Neural crest cell (in vitro differentiated cells): Measurements from ENCODE around the gene G6PC3. TPM values are rescaled to one million over a fixed set of nuclear protein-coding genes. Genes with fewer than 3 reads are reported as not detected.

Source experiments
- DNase-seq: peaks from one replicate; pipeline ENCODE4 v3.0.0; 2021; ENCODE audit warnings: low read depth, mixed read lengths, low spot score
- H3K27ac Mint-ChIP-seq: one replicate; pipeline ENCODE4 v1.8.0; 2021; ENCODE audit warnings: mild to moderate bottlenecking, mixed read lengths; ENCODE audit not compliant: unreplicated experiment
- H3K27me3 Mint-ChIP-seq: 2 replicates; pipeline ENCODE4 v1.8.0; 2021; ENCODE audit warnings: low read depth, mild to moderate bottlenecking, mixed read lengths
- H3K36me3 Mint-ChIP-seq: 2 replicates; pipeline ENCODE4 v1.8.0; 2021; ENCODE audit warnings: low read depth, mild to moderate bottlenecking, mixed read lengths
- H3K4me1 Mint-ChIP-seq: 2 replicates; pipeline ENCODE4 v1.8.0; 2021; ENCODE audit warnings: mixed read lengths
- H3K4me3 Mint-ChIP-seq: one replicate; pipeline ENCODE4 v1.8.0; 2021; ENCODE audit warnings: mild to moderate bottlenecking, mixed read lengths
- H3K9me3 Mint-ChIP-seq: 2 replicates; pipeline ENCODE4 v1.8.0; 2021; ENCODE audit warnings: mixed read lengths
- total RNA-seq: library from RNA; stranded (reverse); gene quantifications from 2 replicates; pipeline ENCODE4 v1.2.1, GENCODE V29; 2021
- TF ChIP-seq, protein P1 (sequence below): fragments of 200-600 bp; sonication (generic); conservative IDR thresholded peaks from 2 replicates; pipeline ENCODE4 v1.5.0; 2021; ENCODE audit warnings: antibody characterized with exemption, mild to moderate bottlenecking

The G6PC3 gene
- total RNA-seq, 1 donor from 2014 or later = 81.1 TPM

DNA sequence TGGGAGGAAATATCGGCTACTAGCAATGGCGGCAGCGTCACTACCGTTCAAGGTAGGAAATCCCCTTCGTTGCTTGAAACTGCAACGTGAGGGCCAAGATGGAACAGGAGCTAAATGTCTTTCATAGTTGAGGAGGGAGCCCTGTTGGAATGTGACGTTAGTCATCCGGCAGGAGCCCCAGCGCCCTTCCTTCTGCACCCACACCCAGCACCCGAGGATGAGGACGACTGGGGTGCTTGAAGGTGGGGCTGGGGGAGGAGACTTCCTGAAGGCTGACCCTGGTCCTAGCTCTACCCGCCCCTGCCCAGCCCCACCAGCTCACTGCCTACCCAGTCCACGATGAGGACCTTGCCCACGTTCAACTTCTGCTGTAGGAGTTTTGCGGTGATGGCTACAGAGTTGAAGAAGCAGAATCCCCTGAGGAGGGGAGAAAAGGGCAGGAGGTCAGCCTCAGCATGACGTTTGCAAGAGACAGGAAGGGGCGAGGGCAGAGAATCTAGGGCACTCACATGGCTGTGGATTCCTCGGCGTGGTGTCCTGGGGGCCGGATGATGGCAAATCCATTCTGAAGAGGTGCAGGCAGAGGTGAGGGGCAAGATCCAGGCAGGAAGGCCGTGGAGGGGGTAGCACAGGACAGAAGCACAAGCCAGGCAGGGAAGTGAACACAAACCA lies 11.9 kb downstream of the G6PC3 start:
- TF ChIP-seq, protein P1, sequence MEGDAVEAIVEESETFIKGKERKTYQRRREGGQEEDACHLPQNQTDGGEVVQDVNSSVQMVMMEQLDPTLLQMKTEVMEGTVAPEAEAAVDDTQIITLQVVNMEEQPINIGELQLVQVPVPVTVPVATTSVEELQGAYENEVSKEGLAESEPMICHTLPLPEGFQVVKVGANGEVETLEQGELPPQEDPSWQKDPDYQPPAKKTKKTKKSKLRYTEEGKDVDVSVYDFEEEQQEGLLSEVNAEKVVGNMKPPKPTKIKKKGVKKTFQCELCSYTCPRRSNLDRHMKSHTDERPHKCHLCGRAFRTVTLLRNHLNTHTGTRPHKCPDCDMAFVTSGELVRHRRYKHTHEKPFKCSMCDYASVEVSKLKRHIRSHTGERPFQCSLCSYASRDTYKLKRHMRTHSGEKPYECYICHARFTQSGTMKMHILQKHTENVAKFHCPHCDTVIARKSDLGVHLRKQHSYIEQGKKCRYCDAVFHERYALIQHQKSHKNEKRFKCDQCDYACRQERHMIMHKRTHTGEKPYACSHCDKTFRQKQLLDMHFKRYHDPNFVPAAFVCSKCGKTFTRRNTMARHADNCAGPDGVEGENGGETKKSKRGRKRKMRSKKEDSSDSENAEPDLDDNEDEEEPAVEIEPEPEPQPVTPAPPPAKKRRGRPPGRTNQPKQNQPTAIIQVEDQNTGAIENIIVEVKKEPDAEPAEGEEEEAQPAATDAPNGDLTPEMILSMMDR = no peak
- no peaks in the 10 kb centered on the region for H3K9me3 Mint-ChIP-seq
- no peaks in the 10 kb centered on the region for H3K27me3 Mint-ChIP-seq
- H3K4me1 Mint-ChIP-seq = peaks cover 49% of the 10 kb centered on the region
- no peak for DNase-seq
- H3K36me3 Mint-ChIP-seq = peaks cover 15% of the 10 kb centered on the region
- H3K4me3 Mint-ChIP-seq = peak overlapping the region; percentile 63
- peak overlapping the region; percentile 94 for H3K27ac Mint-ChIP-seq

DNA sequence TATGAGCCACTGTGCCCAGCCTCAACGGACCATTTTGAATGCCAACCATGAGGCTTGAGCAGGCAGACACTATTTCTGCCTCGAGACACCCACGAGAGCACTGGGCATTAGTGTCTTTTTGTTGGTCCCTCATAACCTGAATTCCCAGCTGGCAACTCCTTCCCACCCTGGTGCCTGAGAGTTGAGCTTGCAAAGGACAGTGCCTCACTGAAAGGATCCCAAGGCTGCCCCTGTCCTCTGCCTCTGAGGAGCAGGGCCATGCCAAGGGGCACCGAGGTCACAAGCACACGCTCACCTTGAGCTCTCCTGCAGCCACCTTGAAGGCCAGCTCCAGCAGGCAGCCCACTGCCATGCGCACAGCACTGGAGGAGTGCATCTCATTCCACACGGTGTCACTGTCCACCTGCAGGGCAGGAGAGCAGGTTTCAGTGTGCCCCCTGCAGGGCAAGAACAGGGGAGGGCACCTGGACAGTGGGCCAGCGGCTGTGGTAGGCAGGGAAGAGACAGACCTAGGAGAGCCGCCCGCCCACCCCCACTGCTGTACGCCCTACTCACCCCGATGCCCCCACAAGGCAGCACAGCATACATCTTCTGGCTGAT lies 12.8 kb downstream of the G6PC3 start:
- Mint-ChIP-seq H3K27ac (no peak overlapping the region), H3K9me3 (no peaks in the 10 kb centered on the region), H3K4me3 (no peak overlapping the region), H3K4me1 (peaks cover 58% of the 10 kb centered on the region), H3K36me3 (peaks cover 15% of the 10 kb centered on the region), H3K27me3 (no peaks in the 10 kb centered on the region)
- DNase-seq = no peak
- TF ChIP-seq, protein P1 = no peak

DNA sequence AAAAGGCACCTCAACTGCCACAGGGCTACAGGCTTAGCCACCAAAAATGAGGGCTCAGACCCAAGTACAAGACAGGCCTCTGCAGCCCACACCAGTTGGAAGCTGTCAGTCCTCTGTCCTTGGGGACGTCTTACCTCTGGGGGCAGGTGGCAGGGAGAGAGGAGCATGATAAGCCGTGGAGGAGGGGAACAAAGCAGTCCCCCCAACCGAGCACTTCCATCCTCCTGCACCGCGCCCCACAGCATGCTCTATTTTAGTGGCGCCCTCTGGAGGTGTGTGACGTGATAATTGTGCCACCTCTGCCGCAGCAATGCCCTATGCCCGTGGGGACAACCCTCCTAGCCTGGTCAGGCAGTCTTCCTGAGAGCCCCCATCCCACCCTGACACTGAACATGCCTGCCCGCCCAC lies 13.6 kb downstream of the G6PC3 start:
- Mint-ChIP-seq H3K4me3 (peak overlapping the region; percentile 62), H3K27me3 (no peaks in the 10 kb centered on the region), H3K4me1 (peaks cover 60% of the 10 kb centered on the region), H3K27ac (peak overlapping the region; percentile 67), H3K36me3 (peaks cover 13% of the 10 kb centered on the region), H3K9me3 (no peaks in the 10 kb centered on the region)
- TF ChIP-seq, protein P1 = peak; percentile 46
- DNase-seq = no peak

DNA sequence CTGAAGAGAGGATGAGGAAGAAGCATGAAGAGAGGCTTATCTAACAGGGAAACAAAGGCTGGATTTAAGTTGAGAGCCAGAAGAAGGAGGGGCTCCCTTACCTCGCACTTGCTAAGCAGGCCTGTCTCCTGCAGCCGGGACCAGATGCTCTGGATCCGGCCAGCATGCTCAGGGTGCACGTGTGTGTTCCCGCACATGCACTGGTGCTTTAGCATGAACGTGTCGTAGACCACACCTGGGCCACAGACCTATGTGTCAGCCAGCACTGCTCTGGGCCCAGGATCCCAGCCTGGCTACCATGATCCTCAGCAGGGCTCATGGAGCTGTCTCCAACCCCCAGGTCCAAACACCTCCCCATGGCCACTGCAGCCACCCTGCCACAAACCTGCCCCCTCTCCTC lies 14.4 kb downstream of the G6PC3 start:
- DNase-seq = no peak
- H3K4me1 Mint-ChIP-seq = peaks cover 57% of the 10 kb centered on the region
- H3K27me3 Mint-ChIP-seq = no peaks in the 10 kb centered on the region
- H3K4me3 Mint-ChIP-seq = peak overlapping the region; percentile 27
- no peaks in the 10 kb centered on the region for H3K9me3 Mint-ChIP-seq
- TF ChIP-seq, protein P1 = no peak
- H3K27ac Mint-ChIP-seq = peak overlapping the region; percentile 93
- H3K36me3 Mint-ChIP-seq = peaks cover 10% of the 10 kb centered on the region

DNA sequence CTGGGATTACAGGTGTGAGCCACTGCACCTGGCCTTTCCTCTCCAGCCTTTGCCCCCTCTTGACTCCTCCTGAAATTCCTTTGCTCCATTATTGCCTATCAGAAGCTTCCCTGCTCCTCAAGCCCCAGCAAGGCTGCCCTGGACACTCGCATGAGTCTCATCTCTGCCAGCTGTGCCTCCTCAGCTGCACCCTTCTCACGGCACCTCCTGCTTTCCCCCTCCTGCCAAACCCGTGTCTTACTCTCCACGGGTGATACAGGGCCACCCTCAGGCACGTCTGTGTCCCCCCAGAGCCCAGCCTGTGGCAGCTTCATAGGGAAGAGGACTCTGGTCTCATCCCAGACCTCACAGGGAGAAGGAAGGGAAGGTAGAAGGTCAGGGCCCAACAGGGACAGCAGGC lies 15.4 kb downstream of the G6PC3 start:
- Mint-ChIP-seq H3K27me3 (no peaks in the 10 kb centered on the region), H3K9me3 (no peaks in the 10 kb centered on the region), H3K4me1 (peaks cover 48% of the 10 kb centered on the region), H3K4me3 (peak overlapping the region; percentile 51), H3K36me3 (peaks cover 3% of the 10 kb centered on the region), H3K27ac (no peak overlapping the region)
- TF ChIP-seq, protein P1 = no peak
- DNase-seq = no peak
